ENCODE measurements around the gene MUSTN1. TPM values are rescaled to one million over a fixed set of nuclear protein-coding genes. Genes with fewer than 3 reads are reported as not detected.
A peak's percentile ranks its signal among the peaks of the same experiment; 100 is the strongest.

MUSTN1 gene
- total and polyA plus RNA-seq, 2 of the 13 experiments (the other 11 are each of a cell fraction or from before 2014, with no cell fraction given), result 0.84 to 1.4 TPM

GRCh38 chr3:52819936-52820335 is 14.9 kb downstream of the MUSTN1 start (continued):
- 0 out of 2 replicates have a peak, but pooled peaks have one; percentile 7 for TF ChIP-seq ZNF574 (CRISPR knock-in tag; IDR thresholded peaks at IDR 0.05)
- peak; percentile 21; the same call in 1 of the 2 replicates for TF ChIP-seq STAG1 (CRISPR knock-in tag; IDR thresholded peaks at IDR 0.05)

GRCh38 chr3:52817860-52818259 is 17.0 kb downstream of the MUSTN1 start:
- no TSS peak for BruUV-seq (replicated peaks)
- Histone ChIP-seq H3K27me3 (ENCODE audit: control insufficient read depth in 1 of 2, insufficient read depth in 2 of 2, low read length in 2 of 2) (no peaks in the 10 kb centered on the region), H3K79me2 (ENCODE audit: insufficient read depth, low read length) (no peaks in the 10 kb centered on the region), H3K9ac (ENCODE audit: insufficient read depth, low read depth, low read length) (no peak overlapping the region), H3K9me3 (ENCODE audit: low read length) (no peaks in the 10 kb centered on the region), H3K4me1 (ENCODE audit: insufficient read depth, low read length) (peaks cover 60% of the 10 kb centered on the region), H3K4me3 (replicated peaks in 1 of 3; ENCODE audit: insufficient read depth in 1 of 3, low read depth in 2 of 3, low read length in 3 of 3) (no peak overlapping the region), H4K20me1 (ENCODE audit: insufficient read depth, low read length) (no peaks in the 10 kb centered on the region), H3K4me2 (ENCODE audit: low read depth, low read length) (no peak overlapping the region), H3K36me3 (replicated peaks in 1 of 2; ENCODE audit: control insufficient read depth in 1 of 2, insufficient read depth in 2 of 2, low read length in 2 of 2) (no peaks in the 10 kb centered on the region), H3K27ac (ENCODE audit: extremely low read length, insufficient read depth, low read length) (no peak overlapping the region), H2AFZ (ENCODE audit: low read length) (no peak overlapping the region)
- TF ChIP-seq ZNF687 (CRISPR knock-in tag; IDR thresholded peaks at IDR 0.05), result 0 out of 2 replicates have a peak, but pooled peaks have one; percentile 11
- TF ChIP-seq PTBP1 (IDR thresholded peaks at IDR 0.05; ENCODE audit: low read depth, low read length, poor library complexity, severe bottlenecking), result no peak
- FAIRE-seq, result no peak
- 87% methylated on average over 5 of the region's 7 CpGs for WGBS (ENCODE audit: low lambda C conversion rate)
- CTCF ChIA-PET (ENCODE audit: low intra/inter-chr PET ratio, low total read pairs), result no interaction called here
- no peak for DNase-seq (ENCODE audit: low spot score)
- POLR2A ChIA-PET, result interaction anchor here (0.9 to 1.8 kb wide), 2 partner anchors 9 to 47 kb away, joined by 3 to 7 read pairs; partner anchors contain the start of gene NEK4
- ATAC-seq, result no peak
- intact Hi-C loops (cut with micrococcal nuclease; ENCODE audit: unreplicated experiment) (no loop called here), in situ Hi-C loops (cut with HindIII; ENCODE audit: extremely low pct_ligation_motif_present, low pct_unique_long_range_greater_than_20kb) (no loop called here)
